Upper lobe of left lung (tissue), 4 donors: Measurements from ENCODE around the gene TADA1.

ENCODE experiments used
- EP300 ChIP-seq, 4 donors: sonication (generic); formaldehyde crosslinking; IDR thresholded peaks; one replicate each; pipeline ENCODE4 v1.5.1; 2017; ENCODE audit warnings: antibody characterized with exemption in 4 of 4, control low read depth in 2 of 4
- POLR2A ChIP-seq, 4 donors: fragments of 450-650 bp; IDR thresholded peaks; one replicate each; pipeline ENCODE4 v1.5.1; 2016 to 2017; ENCODE audit warnings: antibody characterized with exemption in 4 of 4, mild to moderate bottlenecking in 2 of 4
- POLR2AphosphoS5 ChIP-seq, 2 donors: sonication (generic); formaldehyde crosslinking; IDR thresholded peaks; one replicate each; pipeline ENCODE4 v1.5.1; 2017; ENCODE audit warnings: antibody characterized with exemption in 2 of 2
- TF ChIP-seq, protein P1 (sequence below), 6 experiments: fragments of 450-650 bp in 4 of 6; fragments of 200-600 bp in 2 of 6; sonication (generic) in 2 of 6; IDR thresholded peaks; one replicate each; pipeline ENCODE4 v1.5.1; 2016 to 2019; ENCODE audit warnings: antibody characterized with exemption in 6 of 6

DNA sequence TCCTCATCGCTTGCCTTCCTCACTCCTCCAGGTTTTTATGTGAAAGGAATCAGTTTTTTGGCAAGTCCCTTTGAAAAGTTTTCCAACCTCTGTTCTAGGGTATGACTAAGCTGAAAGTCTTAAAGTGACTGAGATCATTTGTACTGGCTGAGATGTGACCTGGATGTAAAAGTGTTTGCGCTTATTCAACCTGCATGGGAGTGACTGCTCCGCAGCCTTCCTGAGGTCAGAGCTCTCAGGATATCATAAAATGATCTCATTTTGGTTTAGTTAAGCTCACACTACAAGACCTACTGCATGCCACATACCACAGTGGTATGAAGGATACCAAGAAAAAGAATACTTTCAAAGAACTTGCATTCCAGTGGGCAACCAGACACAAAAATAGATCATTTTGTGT is 29.8 kb upstream of the TADA1 start:
- TF ChIP-seq, protein P1, sequence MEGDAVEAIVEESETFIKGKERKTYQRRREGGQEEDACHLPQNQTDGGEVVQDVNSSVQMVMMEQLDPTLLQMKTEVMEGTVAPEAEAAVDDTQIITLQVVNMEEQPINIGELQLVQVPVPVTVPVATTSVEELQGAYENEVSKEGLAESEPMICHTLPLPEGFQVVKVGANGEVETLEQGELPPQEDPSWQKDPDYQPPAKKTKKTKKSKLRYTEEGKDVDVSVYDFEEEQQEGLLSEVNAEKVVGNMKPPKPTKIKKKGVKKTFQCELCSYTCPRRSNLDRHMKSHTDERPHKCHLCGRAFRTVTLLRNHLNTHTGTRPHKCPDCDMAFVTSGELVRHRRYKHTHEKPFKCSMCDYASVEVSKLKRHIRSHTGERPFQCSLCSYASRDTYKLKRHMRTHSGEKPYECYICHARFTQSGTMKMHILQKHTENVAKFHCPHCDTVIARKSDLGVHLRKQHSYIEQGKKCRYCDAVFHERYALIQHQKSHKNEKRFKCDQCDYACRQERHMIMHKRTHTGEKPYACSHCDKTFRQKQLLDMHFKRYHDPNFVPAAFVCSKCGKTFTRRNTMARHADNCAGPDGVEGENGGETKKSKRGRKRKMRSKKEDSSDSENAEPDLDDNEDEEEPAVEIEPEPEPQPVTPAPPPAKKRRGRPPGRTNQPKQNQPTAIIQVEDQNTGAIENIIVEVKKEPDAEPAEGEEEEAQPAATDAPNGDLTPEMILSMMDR (IDR thresholded peaks at IDR 0.05): no peak
- TF ChIP-seq POLR2AphosphoS5 (IDR thresholded peaks at IDR 0.05) (no peak), POLR2A (IDR thresholded peaks at IDR 0.05) (no peak), EP300 (IDR thresholded peaks at IDR 0.05) (no peak)
